Measurements from ENCODE around the gene HGD. TPM values are rescaled to one million over a fixed set of nuclear protein-coding genes. Genes with fewer than 3 reads are reported as not detected.

HGD gene
- total RNA-seq, 1 experiment from 2014 or later = 0.33 TPM

- Histone ChIP-seq H3K4me1 (ENCODE audit: insufficient read depth, low read length) (peaks cover 3% of the 10 kb centered on the region; the same call in 1 of the 2 replicates), H4K8ac (replicated peaks; ENCODE audit: insufficient read length, low read depth, low read length) (no peak overlapping the region), H2BK120ac (ENCODE audit: low read depth, low read length, poor library complexity, severe bottlenecking) (no peak overlapping the region), H2AK5ac (ENCODE audit: insufficient read length, low read length) (no peak overlapping the region), H3K9ac (ENCODE audit: extremely low read depth, insufficient read length, low read length) (no peak overlapping the region), H3K4me2 (ENCODE audit: insufficient read depth, insufficient read length, low read length) (no peak overlapping the region), H3K27ac (ENCODE audit: insufficient read length, low read depth, low read length) (no peak overlapping the region), H4K20me1 (ENCODE audit: control insufficient read depth, insufficient read depth, insufficient read length) (no peaks in the 10 kb centered on the region), H3K23me2 (ENCODE audit: insufficient read length, low read depth, low read length, poor library complexity, severe bottlenecking) (no peaks in the 10 kb centered on the region), H3T11ph (ENCODE audit: low read length) (no peak overlapping the region), H3K56ac (ENCODE audit: insufficient read length, low read depth, low read length) (no peak overlapping the region), H3K23ac (ENCODE audit: insufficient read length, low read depth, low read length) (no peak overlapping the region), H3K18ac (ENCODE audit: insufficient read length, low read depth, low read length) (no peak overlapping the region), H2BK20ac (ENCODE audit: low read depth, low read length, poor library complexity, severe bottlenecking) (no peak overlapping the region), H4K91ac (ENCODE audit: insufficient read length, low read depth, low read length) (no peak overlapping the region), H2AFZ (ENCODE audit: low read length) (no peak overlapping the region), H3K79me2 (ENCODE audit: insufficient read depth, low read length) (no peaks in the 10 kb centered on the region), H2BK12ac (ENCODE audit: insufficient read length, low read depth, low read length) (no peak overlapping the region), H3K27me3 (ENCODE audit: insufficient read depth, low read length) (no peaks in the 10 kb centered on the region), H2BK5ac (ENCODE audit: insufficient read length, low read length) (no peak overlapping the region), H3K14ac (ENCODE audit: insufficient read depth, low read length) (no peak overlapping the region), H4K5ac (ENCODE audit: insufficient read length, low read depth, low read length) (no peak overlapping the region), H3K9me3 (ENCODE audit: control insufficient read depth, low read depth, low read length) (no peaks in the 10 kb centered on the region), H3K4ac (ENCODE audit: low read depth, low read length) (no peak overlapping the region), H3K79me1 (ENCODE audit: insufficient read depth, low read depth, low read length, poor library complexity, severe bottlenecking) (no peaks in the 10 kb centered on the region), H2BK15ac (ENCODE audit: low read depth, low read length) (no peak overlapping the region)
- Mint-ChIP-seq H3K27me3 (ENCODE audit: low read depth) (no peaks in the 10 kb centered on the region), H3K4me1 (peaks cover 58 to 63% of the 10 kb centered on the region in 2 experiments), H3K36me3 (ENCODE audit: insufficient read depth in 1 of 3, low read depth in 3 of 3) (peaks cover 0 to 10% (median 8%) of the 10 kb centered on the region in 3 experiments; a peak in 5 of 7 replicates), H3K27ac (peak overlapping the region in 2 of 3 experiments; percentile 80 to 82; a peak in 6 of 7 replicates), H3K4me3 (no peak overlapping the region), H3K9me3 (peaks cover 7 to 8% of the 10 kb centered on the region in 2 experiments; a peak in 4 of 5 replicates)
- TF ChIP-seq CTCF (conservative IDR thresholded peaks at IDR 0.05) = no peak
- no peak for DNase-seq
- no CpG with 5 or more reads among the region's 4 CpGs for WGBS (ENCODE audit: extremely low coverage, insufficient read length, low lambda C conversion rate)
Measured at GRCh38 chr3:120681506-120682038, 467 bp downstream of the HGD start.
